ENCODE measurements around the gene CMTM8.

- TF ChIP-seq ARNTL (CRISPR knock-in tag; IDR thresholded peaks at IDR 0.05; ENCODE audit: borderline replicate concordance, low read depth) (no peak), BACH2 (CRISPR knock-in tag; IDR thresholded peaks at IDR 0.05; ENCODE audit: borderline replicate concordance) (no peak), CSRNP3 (CRISPR knock-in tag; IDR thresholded peaks at IDR 0.05) (no peak), PATZ1 (CRISPR knock-in tag; IDR thresholded peaks at IDR 0.05; ENCODE audit: borderline replicate concordance) (no peak), ZC3H10 (CRISPR knock-in tag; IDR thresholded peaks at IDR 0.05) (no peak), TSHZ2 (CRISPR knock-in tag; IDR thresholded peaks at IDR 0.05) (no peak), ZNF70 (CRISPR knock-in tag; IDR thresholded peaks at IDR 0.05) (no peak), ZNF565 (CRISPR knock-in tag; conservative IDR thresholded peaks at IDR 0.05; ENCODE audit: low read depth) (no peak), ZFP3 (CRISPR knock-in tag; IDR thresholded peaks at IDR 0.05) (no peak), POU6F1 (CRISPR knock-in tag; IDR thresholded peaks at IDR 0.05; ENCODE audit: borderline replicate concordance, low read depth) (no peak), TCF4 (CRISPR knock-in tag; IDR thresholded peaks at IDR 0.05; ENCODE audit: borderline replicate concordance) (no peak), CREB5 (CRISPR knock-in tag; IDR thresholded peaks at IDR 0.05; ENCODE audit: low read depth) (no peak), ZFP30 (CRISPR knock-in tag; IDR thresholded peaks at IDR 0.05) (no peak), CSDC2 (CRISPR knock-in tag; IDR thresholded peaks at IDR 0.05) (no peak)
Measured at GRCh38 chr3:32375596-32375930, 137.1 kb downstream of the CMTM8 start.

Data from SK-N-SH treated with all-trans-retinoic acid at 6 μM for 48 hours (cell line).